MM.1S (cell line): ENCODE data around the gene POLD2.

Experiments
- DNase-seq: peaks from one replicate; pipeline ENCODE4 v3.0.0-alpha.2; 2015
- H2AFZ ChIP-seq: fragments of 300-600 bp; sonication (generic); 2 replicates; pipeline ENCODE4 v1.6.0; 2016; ENCODE audit warnings: antibody characterized with exemption, low read length
- H3F3A ChIP-seq: fragments of 300-600 bp; sonication (generic); 2 replicates; pipeline ENCODE4 v1.6.1; 2016; ENCODE audit warnings: mild to moderate bottlenecking, antibody characterized with exemption, low read length, moderate library complexity, mixed read lengths; ENCODE audit not compliant: insufficient read depth
- H3K27ac ChIP-seq: fragments of 300-600 bp; sonication (generic); 2 replicates; pipeline ENCODE4 v1.5.1; 2016; ENCODE audit warnings: mild to moderate bottlenecking, low read length
- H3K27me3 ChIP-seq: fragments of 300-600 bp; sonication (generic); replicated peaks from 2 replicates; pipeline ENCODE4 v1.6.0; 2016; ENCODE audit warnings: low read length; ENCODE audit not compliant: insufficient read depth
- H3K36me3 ChIP-seq: fragments of 300-600 bp; sonication (generic); replicated peaks from 2 replicates; pipeline ENCODE4 v1.6.1; 2016; ENCODE audit warnings: mild to moderate bottlenecking, low read length, mixed read lengths; ENCODE audit not compliant: insufficient read depth
- H3K4me1 ChIP-seq: fragments of 300-600 bp; sonication (generic); 2 replicates; pipeline ENCODE4 v1.6.1; 2016; ENCODE audit warnings: low read length, mixed read lengths
- H3K4me2 ChIP-seq: fragments of 300-600 bp; sonication (generic); 2 replicates; pipeline ENCODE4 v1.6.0; 2016; ENCODE audit warnings: low read depth, low read length
- H3K4me3 ChIP-seq: fragments of 300-600 bp; sonication (generic); 2 replicates; pipeline ENCODE4 v1.5.1; 2016; ENCODE audit warnings: low read length, mixed read lengths
- H3K79me2 ChIP-seq: fragments of 300-600 bp; sonication (generic); 2 replicates; pipeline ENCODE4 v1.6.1; 2016; ENCODE audit warnings: mixed run types, low read length, mixed read lengths
- H3K9ac ChIP-seq: fragments of 300-600 bp; sonication (generic); 2 replicates; pipeline ENCODE4 v1.6.1; 2016; ENCODE audit warnings: low read length, mixed read lengths
- H3K9me2 ChIP-seq: fragments of 300-600 bp; sonication (generic); replicated peaks from 2 replicates; pipeline ENCODE4 v1.6.1; 2016; ENCODE audit warnings: mild to moderate bottlenecking, low read length, mixed read lengths; ENCODE audit not compliant: insufficient read depth
- H3K9me3 ChIP-seq: fragments of 300-600 bp; sonication (generic); replicated peaks from 2 replicates; pipeline ENCODE4 v1.6.1; 2016; ENCODE audit warnings: mild to moderate bottlenecking, low read length, mixed read lengths; ENCODE audit not compliant: insufficient read depth
- H4K20me1 ChIP-seq: fragments of 300-600 bp; sonication (generic); 2 replicates; pipeline ENCODE4 v1.6.1; 2016; ENCODE audit warnings: mild to moderate bottlenecking, low read length, moderate library complexity, mixed read lengths; ENCODE audit not compliant: insufficient read depth
- CTCF ChIP-seq: fragments of 300-600 bp; sonication (generic); IDR thresholded peaks from 2 replicates; pipeline ENCODE4 v1.5.1; 2016; ENCODE audit warnings: antibody characterized with exemption, low read length, mixed read lengths
- EZH2 ChIP-seq: fragments of 300-600 bp; sonication (generic); optimal IDR thresholded peaks from 2 replicates; pipeline ENCODE3; 2017; ENCODE audit warnings: low read depth, mild to moderate bottlenecking, antibody characterized with exemption, low read length, mixed read lengths
- EZH2phosphoT487 ChIP-seq: fragments of 300-600 bp; sonication (generic); IDR thresholded peaks from 2 replicates; pipeline ENCODE4 v1.6.1; 2018; ENCODE audit warnings: antibody characterized with exemption, low read length

Gene POLD2

DNA sequence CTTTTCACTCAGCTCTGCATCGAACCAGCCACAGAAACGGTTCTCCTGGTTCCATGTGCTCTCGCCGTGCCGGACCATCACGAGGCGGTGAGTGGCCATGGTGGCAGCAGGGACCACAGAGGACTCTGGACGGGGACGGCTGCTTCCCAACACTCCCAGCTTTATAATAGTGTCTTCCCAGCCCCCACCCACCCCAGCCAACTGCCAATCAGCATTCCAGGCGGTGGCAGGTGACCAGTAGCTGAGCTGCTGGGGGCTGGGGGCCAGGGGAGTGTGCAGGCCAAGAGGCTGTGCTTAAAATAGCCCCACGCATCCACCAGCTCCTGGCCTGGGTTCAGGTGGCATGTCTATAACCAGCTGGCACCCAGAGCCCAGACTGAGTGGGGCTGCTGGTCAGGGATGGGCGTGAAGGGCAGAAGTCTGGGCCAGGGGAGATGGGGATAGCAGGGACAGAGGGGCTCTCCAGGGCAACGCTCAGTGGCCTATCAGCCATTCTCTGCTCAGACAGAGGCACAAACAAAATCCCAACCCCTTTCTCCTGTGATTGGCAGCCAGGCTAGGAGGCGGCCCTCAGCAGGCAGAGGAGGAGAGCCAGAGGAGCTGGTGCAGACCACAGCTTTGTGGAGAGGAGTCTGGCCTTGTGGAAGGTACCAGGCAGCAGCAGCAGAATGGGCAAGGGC lies 57.8 kb downstream of the POLD2 start, which contains the start of gene PGAM2:
Gene PGAM2, minus strand, starts transcription at position 137 of the 680 bp plus-strand sequence. Its CDS starts 38 bp downstream, at position 99.
- TF ChIP-seq CTCF (no peak), EZH2 (no peak), EZH2phosphoT487 (no peak)
- no peak within 1 kb of the TSS for H3K4me3 ChIP-seq
- no peak within 1 kb of the TSS for H3K4me2 ChIP-seq
- H3K9ac ChIP-seq = no peak within 1 kb of the TSS
- H3K36me3 ChIP-seq = no peaks in the 10 kb centered on the region
- no peaks in the 10 kb centered on the region for H3K4me1 ChIP-seq
- H4K20me1 ChIP-seq = no peaks in the 10 kb centered on the region
- no peaks in the 10 kb centered on the region for H3K27me3 ChIP-seq
- DNase-seq = no peak
- H3K79me2 ChIP-seq = no peaks in the 10 kb centered on the region
- no peaks in the 10 kb centered on the region for H3K9me3 ChIP-seq
- no peaks in the 10 kb centered on the region for H3K9me2 ChIP-seq
- H3F3A ChIP-seq = no peaks in the 10 kb centered on the region
- no peak within 1 kb of the TSS for H2AFZ ChIP-seq
- no peak within 1 kb of the TSS for H3K27ac ChIP-seq

GRCh38 chr7:44064791-44065430 lies 58.4 kb downstream of the POLD2 start:
- H3K79me2 ChIP-seq = no peaks in the 10 kb centered on the region
- no peaks in the 10 kb centered on the region for H3K9me3 ChIP-seq
- no peaks in the 10 kb centered on the region for H3F3A ChIP-seq
- no peaks in the 10 kb centered on the region for H3K9me2 ChIP-seq
- TF ChIP-seq EZH2 (no peak), EZH2phosphoT487 (no peak), CTCF (no peak)
- H3K4me2 ChIP-seq = no peak overlapping the region
- no peak overlapping the region for H3K27ac ChIP-seq
- H2AFZ ChIP-seq = no peak overlapping the region
- DNase-seq = no peak
- H3K27me3 ChIP-seq = no peaks in the 10 kb centered on the region
- no peak overlapping the region for H3K9ac ChIP-seq
- H3K4me1 ChIP-seq = no peaks in the 10 kb centered on the region
- H3K4me3 ChIP-seq = no peak overlapping the region
- no peaks in the 10 kb centered on the region for H3K36me3 ChIP-seq
- H4K20me1 ChIP-seq = no peaks in the 10 kb centered on the region
